Neural cell (in vitro differentiated cells): Measurements from ENCODE around the gene C1orf122. TPM values are rescaled to one million over a fixed set of nuclear protein-coding genes. Genes with fewer than 3 reads are reported as not detected.

Source experiments
- polyA plus RNA-seq: library from polyadenylated mRNA; depleted of rRNA; stranded (reverse); fragments of >200 nt; gene quantifications from 2 replicates; pipeline ENCODE4 v1.2.3, GENCODE V29; 2014

C1orf122 gene
- polyA plus RNA-seq, 1 donor from 2014 or later, result 143 TPM

Other genes with a start within 250 kb of the C1orf122 start
- gene GNL2, start 211.9 kb upstream of the C1orf122 start, polyA plus RNA-seq, result 31.6 and 31.7 TPM in 2 replicates
- gene RSPO1, start 172.9 kb upstream of the C1orf122 start, polyA plus RNA-seq, result 0.14 TPM in 1 of 2 replicates, not detected in the other
- 0.72 and 1.0 TPM in 2 replicates for gene CDCA8, start 115.3 kb upstream of the C1orf122 start, polyA plus RNA-seq
- 34.7 and 39.4 TPM in 2 replicates for gene EPHA10, start 42.7 kb upstream of the C1orf122 start, polyA plus RNA-seq
- gene MANEAL, start 13.9 kb upstream of the C1orf122 start, polyA plus RNA-seq, result 37.0 and 46.7 TPM in 2 replicates
- 27.6 and 34.1 TPM in 2 replicates for gene YRDC, start 418 bp downstream of the C1orf122 start, polyA plus RNA-seq
- 3.7 and 3.8 TPM in 2 replicates for gene MTF1, start 51.8 kb downstream of the C1orf122 start, polyA plus RNA-seq
- 13.4 and 13.8 TPM in 2 replicates for gene INPP5B, start 139.3 kb downstream of the C1orf122 start, polyA plus RNA-seq
- 104 and 123 TPM in 2 replicates for gene SF3A3, start 182.2 kb downstream of the C1orf122 start, polyA plus RNA-seq
- 3.3 and 3.5 TPM in 2 replicates for gene FHL3, start 197.7 kb downstream of the C1orf122 start, polyA plus RNA-seq
- gene UTP11, start 204.9 kb downstream of the C1orf122 start, polyA plus RNA-seq, result 86.4 and 144 TPM in 2 replicates
- 2.6 and 3.1 TPM in 2 replicates for gene POU3F1, start 239.0 kb downstream of the C1orf122 start, polyA plus RNA-seq